HG02870 (cell line): ENCODE data around the gene HDAC6.

Experiments used
- ATAC-seq: cut with Tn5 transposase; IDR thresholded peaks from one replicate; pipeline ENCODE4 v1.9.1; 2021; ENCODE audit warnings: mild to moderate bottlenecking, moderate library complexity; ENCODE audit not compliant: unreplicated experiment

HDAC6 gene

DNA sequence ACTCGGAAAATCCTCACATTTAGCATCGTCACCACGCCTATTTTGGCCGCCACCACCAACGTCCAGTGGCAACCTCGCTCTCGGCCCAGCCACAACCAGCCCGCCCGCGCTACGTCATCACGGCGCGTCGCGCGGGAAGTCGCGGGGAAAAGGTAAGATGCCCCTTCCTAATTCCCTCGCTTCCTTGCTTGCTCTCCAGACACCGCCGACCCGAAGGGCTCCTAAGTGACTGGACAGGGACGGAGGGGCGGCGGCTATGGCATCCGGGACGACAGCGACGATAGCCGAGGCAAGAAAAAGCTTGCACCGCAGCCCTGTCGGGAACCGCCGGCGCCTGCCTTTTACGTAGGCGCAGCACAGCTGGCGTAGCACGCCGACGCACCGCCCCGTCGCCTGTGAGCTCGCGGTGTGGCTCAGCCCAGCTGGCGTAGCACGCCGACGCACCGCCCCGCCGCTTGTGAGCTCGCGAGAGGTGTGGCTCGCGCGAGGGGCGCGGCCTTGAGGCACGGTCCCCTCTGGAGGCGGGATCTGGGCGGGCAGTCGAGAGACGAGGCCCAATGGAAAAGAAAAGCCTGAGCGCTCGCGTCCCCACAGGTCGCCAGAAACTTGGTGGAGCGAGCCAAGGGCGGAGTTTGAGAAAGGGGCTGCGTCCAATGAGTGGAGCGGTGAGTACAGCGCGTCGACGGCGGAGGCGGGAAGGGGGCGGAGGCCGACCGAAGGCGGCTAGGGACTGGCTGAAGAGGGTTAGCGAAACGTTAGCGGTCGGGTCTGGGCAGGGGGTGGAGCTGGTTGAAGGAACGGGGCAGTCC lies at the start of gene HDAC6:
HDAC6 (plus strand) TSS at position 788 of the 809 bp plus-strand sequence. CDS start 626 bp downstream, outside the sequence.
- peak; percentile 82 for ATAC-seq

DNA sequence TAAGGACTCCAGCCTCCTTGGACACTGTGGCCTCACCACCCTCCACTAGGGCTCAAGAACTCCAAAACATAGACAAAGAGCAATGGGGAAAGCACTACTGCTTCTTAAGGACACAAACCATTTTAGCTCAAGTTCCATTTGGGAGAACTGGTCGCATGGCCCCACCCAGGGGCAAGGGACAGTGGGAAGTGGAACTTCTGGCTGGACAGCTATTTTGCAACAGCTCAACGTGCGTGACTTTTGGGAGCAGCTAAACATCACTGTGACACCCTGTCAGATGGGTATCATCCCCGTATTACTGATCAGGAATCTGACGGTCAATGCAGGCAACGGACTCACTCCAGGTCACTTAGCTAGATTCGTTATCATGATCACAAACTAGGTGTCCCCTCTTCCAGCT lies 49.4 kb upstream of the HDAC6 start:
- no peak for ATAC-seq

DNA sequence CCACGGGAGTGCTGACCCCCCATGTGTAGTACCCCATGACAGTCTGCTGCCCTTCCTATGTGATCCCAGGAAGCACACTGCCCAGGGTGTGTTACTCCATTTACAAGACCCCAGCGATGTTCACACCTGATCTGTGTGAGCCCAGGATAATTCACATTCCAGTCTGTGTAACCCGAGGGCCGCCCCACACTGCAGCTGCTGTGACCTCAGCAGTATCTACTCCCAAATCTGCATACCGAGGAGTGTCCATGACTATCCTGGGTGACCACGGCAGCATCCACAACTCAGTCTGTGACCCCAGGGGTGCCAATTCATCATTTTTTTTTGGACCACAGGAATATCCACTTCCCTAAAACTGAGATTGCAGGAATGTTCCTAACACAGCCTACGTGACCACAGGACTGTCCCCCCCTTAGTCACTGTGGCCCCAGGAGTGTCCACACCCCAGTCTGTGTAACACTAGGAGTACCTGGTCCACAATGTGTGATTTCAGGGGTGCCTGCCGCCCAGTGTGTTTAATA lies 48.1 kb upstream of the HDAC6 start:
- ATAC-seq, result no peak

DNA sequence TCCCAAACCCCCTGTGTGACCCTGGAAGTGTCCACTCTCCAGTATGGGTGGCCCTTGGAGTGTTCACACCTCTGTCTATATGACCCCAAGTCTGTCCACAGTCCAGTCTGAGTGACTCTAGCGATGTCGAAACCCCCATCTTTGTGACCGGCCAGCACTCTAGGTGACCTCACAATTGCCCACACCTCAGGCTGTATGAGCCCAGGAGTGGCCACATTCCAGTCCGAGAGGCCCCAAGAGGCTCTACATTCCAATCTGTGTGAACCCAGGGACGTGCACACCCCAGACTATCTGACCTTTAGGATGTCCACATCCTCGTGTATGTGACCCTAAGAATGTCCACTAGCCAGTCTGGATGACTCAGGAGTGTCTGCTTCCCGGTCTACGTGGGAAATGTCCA lies 47.6 kb upstream of the HDAC6 start:
- ATAC-seq, result no peak

GRCh38 chrX:48761674-48762471 lies 40.0 kb upstream of the HDAC6 start, which contains the start of gene GLOD5:
GLOD5 (plus strand) TSS chrX:48761747; CDS start chrX:48761791, 44 bp downstream.
- ATAC-seq, result no peak

GRCh38 chrX:48769230-48769629 lies 32.6 kb upstream of the HDAC6 start:
- ATAC-seq, result no peak

DNA sequence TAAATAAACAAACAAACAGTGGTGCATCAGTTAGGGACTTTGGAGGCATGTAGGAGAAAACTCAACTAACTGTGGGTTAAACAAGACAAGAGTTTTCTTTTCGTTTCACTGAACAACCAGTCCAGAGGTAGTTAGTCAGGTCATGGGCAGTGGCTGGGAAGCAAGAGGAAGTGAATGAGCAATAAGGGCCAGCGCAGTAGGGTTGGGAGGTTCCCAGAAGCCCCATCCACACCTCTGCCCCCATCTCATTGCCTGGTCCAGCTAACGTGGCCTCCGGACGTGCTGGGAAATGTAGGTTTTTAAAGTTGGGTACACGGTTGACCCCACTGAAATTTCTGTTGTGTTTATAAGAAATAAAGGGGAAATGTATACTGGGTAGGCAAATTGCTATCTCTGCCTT lies 31.6 kb upstream of the HDAC6 start:
- ATAC-seq, result no peak

DNA sequence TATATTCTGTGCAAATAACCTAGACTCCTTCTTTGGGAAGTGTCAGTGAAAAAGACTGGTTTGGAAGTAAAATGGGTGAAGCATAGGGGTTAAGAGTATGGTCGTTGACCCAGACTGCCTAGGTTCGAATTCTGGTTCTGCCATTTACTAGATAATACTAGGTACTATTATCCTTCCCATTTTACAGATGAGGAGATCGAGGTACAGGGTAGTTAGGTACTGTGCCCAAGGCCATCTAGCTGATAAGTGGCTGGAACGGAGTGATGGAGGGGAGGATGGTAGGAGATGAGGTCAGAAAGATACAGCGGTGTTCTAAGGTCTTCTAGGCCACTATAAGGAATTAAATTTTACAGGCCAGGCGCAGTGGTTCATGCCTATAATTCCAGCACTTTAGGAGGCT lies 29.3 kb upstream of the HDAC6 start:
- ATAC-seq, result no peak

GRCh38 chrX:48776818-48777439 lies 24.9 kb upstream of the HDAC6 start:
- no peak for ATAC-seq

- ATAC-seq, result no peak
Observed at GRCh38 chrX:48779399-48779798, 22.5 kb upstream of the HDAC6 start.

GRCh38 chrX:48781705-48782104 lies 20.2 kb upstream of the HDAC6 start:
- ATAC-seq, result no peak

- no peak for ATAC-seq
Observed at GRCh38 chrX:48782216-48782615, 19.7 kb upstream of the HDAC6 start.

DNA sequence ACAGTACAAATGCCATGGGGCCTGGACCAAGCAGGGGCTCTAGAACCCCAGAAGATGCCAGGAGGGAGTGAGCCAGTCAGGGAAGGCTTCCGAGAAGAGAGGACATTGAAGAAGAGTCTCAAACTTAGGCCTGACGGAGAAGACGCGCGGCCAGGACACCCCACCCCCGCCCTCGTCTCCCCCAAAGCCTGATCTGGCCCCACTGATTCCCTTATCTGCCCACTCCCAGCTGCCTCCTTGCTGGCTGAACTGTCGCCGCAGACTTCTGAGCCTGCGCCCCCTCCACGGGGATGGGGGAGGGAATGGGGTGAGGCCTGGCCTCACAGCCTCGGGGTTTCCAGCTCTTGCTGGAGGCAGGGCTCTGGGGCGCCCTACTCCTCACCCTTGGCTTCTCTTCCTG lies 19.1 kb upstream of the HDAC6 start:
- no peak for ATAC-seq

- ATAC-seq, result no peak
Observed at GRCh38 chrX:48784726-48785125, 17.1 kb upstream of the HDAC6 start.

- no peak for ATAC-seq
Observed at GRCh38 chrX:48785186-48785539, 16.7 kb upstream of the HDAC6 start.

DNA sequence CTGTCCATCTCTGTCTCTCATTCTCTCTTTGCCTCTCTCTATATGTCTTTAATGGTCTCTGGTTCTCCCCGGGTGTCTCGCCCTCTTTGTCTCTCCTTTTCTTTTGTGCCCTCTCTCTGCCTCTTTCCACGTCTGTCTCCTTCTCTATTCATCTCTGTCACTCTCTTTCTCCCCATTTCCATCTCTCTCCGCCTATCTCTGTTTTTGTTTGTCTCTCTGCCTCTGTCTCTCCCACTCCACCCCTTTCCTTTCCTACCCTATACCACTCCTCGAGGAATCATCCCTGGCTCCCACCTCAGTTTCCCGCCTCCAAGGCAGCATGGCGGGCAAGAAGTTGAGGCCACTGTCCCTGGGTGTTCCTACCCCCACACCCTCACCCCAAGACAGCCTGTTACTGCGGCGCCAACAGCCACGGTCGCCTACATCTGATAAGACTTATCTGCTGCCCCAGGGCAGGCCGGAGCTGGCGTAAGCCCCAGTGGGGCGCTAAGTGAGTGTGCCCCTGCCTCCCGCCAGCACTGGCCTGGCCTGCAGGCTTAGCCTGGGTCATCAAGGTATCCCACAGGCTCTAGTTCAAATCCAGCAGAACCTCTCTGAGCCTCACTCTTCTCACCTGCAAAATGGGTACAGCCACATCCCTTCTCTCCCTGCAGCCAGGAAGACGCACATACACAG lies 16.2 kb upstream of the HDAC6 start:
- no peak for ATAC-seq

GRCh38 chrX:48786341-48786800 lies 15.5 kb upstream of the HDAC6 start, which contains the start of gene GATA1:
GATA1 (plus strand) TSS chrX:48786590; CDS start chrX:48791110, 4,520 bp downstream.
- no peak for ATAC-seq

DNA sequence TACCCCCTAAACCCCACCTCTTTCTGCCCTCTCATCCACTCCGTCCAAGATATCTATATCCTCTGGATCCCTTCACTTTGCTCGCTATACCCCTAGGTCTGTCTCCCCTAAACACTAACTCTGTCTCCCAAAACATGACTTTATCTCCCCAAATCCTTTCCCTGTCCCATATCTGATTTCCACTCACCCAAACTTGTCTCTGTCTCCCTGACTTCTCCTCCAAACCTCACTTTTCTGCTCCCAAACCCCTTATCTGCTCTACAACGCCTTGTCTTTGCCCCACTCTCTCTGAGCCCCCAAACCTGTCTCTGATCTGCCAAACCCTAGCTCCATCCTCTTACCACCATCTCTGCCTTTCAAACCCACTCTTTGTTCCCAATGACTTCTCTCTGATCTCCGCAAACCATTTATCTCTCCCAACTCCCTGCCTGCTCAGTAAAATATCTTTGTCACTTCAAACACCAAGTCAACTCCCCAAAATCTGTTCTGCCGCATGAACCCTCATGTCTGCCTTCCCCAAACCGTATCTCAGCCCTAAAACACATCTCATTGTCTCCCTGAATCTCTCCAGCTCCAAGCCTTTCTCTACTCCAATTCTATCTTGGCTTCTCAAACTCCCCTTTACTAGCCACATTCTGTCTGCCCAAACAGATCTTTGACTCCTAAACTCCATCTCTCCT lies 14.9 kb upstream of the HDAC6 start:
- ATAC-seq, result no peak

DNA sequence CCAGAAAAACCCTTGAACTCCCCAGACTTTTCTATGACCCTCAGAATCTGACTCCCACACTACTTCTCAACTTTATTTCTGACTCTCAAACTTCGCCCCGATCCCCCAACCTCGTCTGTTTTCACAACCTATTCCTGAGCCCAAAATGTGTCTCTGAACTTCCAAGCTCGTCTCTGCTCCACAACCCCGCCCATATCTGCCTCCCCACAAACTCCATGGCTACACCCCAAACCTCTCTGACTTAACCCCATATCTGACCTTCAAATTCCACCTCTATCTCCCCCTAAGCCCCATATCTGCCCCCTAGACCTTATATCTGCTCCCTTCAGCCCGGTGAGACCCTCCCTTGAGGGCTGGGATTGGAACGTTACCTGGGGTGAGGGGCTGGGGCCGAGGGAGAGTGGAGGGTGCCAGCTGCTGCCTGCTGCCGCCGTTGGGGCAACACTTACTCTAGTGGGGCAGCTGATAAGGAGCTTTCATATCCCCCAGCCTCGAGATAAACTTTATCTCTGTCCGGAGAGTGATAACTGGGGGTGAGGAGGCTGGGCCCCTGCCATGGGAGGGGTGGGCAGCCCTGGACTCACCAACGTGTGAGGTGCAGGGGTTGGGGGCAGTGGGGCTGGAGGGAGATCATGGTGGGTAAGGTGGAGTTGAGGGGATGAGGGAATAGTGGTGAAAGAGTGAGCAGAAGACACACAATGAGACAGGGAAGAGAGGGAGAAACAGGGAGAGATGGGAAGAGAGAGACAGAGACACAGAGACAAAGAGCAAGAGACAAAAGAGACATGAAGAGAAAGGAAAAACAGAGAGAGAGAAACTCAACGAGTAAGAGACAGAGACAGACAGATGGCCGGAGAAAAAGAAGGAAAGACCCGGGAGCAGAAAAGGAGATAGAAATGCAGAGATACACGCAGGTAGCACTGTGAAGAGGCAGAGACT lies 14.1 kb upstream of the HDAC6 start:
- ATAC-seq, result no peak
